PC-9 (cell line): ENCODE results near the gene ADGRL3.

ENCODE experiments used
- CTCF ChIP-seq: fragments of 200-600 bp; sonication (generic); conservative IDR thresholded peaks from 2 replicates; pipeline ENCODE4 v1.6.1; 2017; ENCODE audit warnings: mixed run types, antibody characterized with exemption, mild to moderate bottlenecking, moderate library complexity
- EZH2 ChIP-seq: fragments of 200-600 bp; sonication (generic); IDR thresholded peaks from 2 replicates; pipeline ENCODE4 v1.8.0; 2017; ENCODE audit warnings: antibody characterized with exemption, low read depth

DNA sequence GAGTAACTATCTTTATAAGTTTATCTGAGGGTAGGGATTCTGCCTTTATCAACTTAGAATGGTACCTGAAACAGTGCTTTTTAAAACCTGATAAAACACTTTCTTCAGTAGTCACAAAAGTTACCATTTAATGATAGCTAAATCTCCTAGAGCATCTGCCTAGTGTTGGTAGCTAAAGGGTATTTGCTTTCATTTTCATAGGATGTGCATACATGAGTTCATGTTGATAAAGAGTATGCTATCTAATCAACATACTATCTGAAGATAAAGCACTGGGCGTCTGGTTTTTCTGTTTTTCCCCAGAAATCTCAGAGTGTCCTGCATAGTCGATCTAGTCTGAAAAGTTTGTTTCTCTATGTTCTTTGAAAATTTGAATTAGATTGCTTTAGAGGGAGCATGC lies 75.1 kb downstream of the ADGRL3 start:
- TF ChIP-seq CTCF (no peak), EZH2 (no peak)
